Neural crest cell (in vitro differentiated cells): Measurements from ENCODE around the gene SEC14L1. TPM values are rescaled to one million over a fixed set of nuclear protein-coding genes. Genes with fewer than 3 reads are reported as not detected.

ENCODE experiments used
- DNase-seq: peaks from one replicate; pipeline ENCODE4 v3.0.0; 2021; ENCODE audit warnings: low read depth, mixed read lengths, low spot score
- H3K27ac Mint-ChIP-seq: one replicate; pipeline ENCODE4 v1.8.0; 2021; ENCODE audit warnings: mild to moderate bottlenecking, mixed read lengths; ENCODE audit not compliant: unreplicated experiment
- H3K27me3 Mint-ChIP-seq: 2 replicates; pipeline ENCODE4 v1.8.0; 2021; ENCODE audit warnings: low read depth, mild to moderate bottlenecking, mixed read lengths
- H3K36me3 Mint-ChIP-seq: 2 replicates; pipeline ENCODE4 v1.8.0; 2021; ENCODE audit warnings: low read depth, mild to moderate bottlenecking, mixed read lengths
- H3K4me1 Mint-ChIP-seq: 2 replicates; pipeline ENCODE4 v1.8.0; 2021; ENCODE audit warnings: mixed read lengths
- H3K4me3 Mint-ChIP-seq: one replicate; pipeline ENCODE4 v1.8.0; 2021; ENCODE audit warnings: mild to moderate bottlenecking, mixed read lengths
- H3K9me3 Mint-ChIP-seq: 2 replicates; pipeline ENCODE4 v1.8.0; 2021; ENCODE audit warnings: mixed read lengths
- CTCF ChIP-seq: fragments of 200-600 bp; sonication (generic); conservative IDR thresholded peaks from 2 replicates; pipeline ENCODE4 v1.5.0; 2021; ENCODE audit warnings: antibody characterized with exemption, mild to moderate bottlenecking
- total RNA-seq: library from RNA; stranded (reverse); gene quantifications from 2 replicates; pipeline ENCODE4 v1.2.1, GENCODE V29; 2021

SEC14L1 gene
- total RNA-seq, 1 donor from 2014 or later: 108 TPM

DNA sequence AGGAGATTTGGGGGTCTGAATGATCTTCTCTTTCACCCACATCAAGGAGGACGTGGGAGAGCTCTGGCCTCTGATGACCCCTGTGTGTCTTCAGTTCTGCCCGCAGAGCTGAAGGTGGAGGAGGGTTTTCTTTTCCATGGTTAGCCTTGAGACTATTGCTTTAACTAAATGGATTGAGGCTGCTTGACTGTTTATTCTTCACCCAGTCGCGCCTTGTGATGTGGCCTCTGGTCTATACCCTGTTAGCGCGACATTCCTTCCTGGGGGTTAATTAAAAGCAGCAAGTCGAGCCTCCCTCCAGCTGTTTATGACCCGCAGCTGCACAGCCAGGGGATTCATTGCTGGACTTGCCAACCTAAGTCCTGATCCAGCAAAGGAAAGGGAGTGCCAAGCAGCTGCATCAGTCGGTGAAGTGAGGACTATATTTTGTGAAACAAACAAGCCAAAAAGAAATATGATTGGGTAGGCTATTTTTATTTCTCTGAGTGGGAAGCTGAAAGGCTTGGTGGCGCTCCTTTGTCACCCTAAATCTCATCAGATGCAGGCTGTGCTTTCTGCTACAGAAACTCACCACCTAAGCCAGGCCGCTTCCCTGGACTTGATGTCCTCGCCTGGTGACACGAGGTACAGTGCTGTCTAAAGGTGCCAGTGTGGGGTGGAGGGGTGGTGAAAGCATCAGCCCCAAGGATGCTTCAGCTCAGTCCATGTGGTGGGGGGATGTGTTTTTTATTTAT, 11.0 kb upstream of the SEC14L1 start:
- Mint-ChIP-seq H3K27ac (peak overlapping the region; percentile 8), H3K4me1 (peaks cover 17% of the 10 kb centered on the region)
- TF ChIP-seq CTCF: no peak

GRCh38 chr17:77130525-77130924, 10.2 kb upstream of the SEC14L1 start:
- TF ChIP-seq CTCF: no peak
- H3K36me3 Mint-ChIP-seq: no peaks in the 10 kb centered on the region

More for the DNA sequence above, 11.0 kb upstream of the SEC14L1 start:
- no peaks in the 10 kb centered on the region for H3K9me3 Mint-ChIP-seq
- H3K27me3 Mint-ChIP-seq: no peaks in the 10 kb centered on the region
- no peaks in the 10 kb centered on the region for H3K36me3 Mint-ChIP-seq
- H3K4me3 Mint-ChIP-seq: no peak overlapping the region
- no peak for DNase-seq

GRCh38 chr17:77131904-77132303, 8.9 kb upstream of the SEC14L1 start:
- H3K27me3 Mint-ChIP-seq: no peaks in the 10 kb centered on the region
- no peak for DNase-seq
- TF ChIP-seq CTCF: no peak
- no peaks in the 10 kb centered on the region for H3K36me3 Mint-ChIP-seq
- peaks cover 17% of the 10 kb centered on the region for H3K4me1 Mint-ChIP-seq
- no peak overlapping the region for H3K4me3 Mint-ChIP-seq
- no peak overlapping the region for H3K27ac Mint-ChIP-seq
- no peaks in the 10 kb centered on the region for H3K9me3 Mint-ChIP-seq

More at GRCh38 chr17:77130525-77130924, 10.2 kb upstream of the SEC14L1 start:
- no peak overlapping the region for H3K4me3 Mint-ChIP-seq
- H3K27me3 Mint-ChIP-seq: no peaks in the 10 kb centered on the region
- H3K9me3 Mint-ChIP-seq: no peaks in the 10 kb centered on the region
- H3K27ac Mint-ChIP-seq: no peak overlapping the region
- peaks cover 17% of the 10 kb centered on the region for H3K4me1 Mint-ChIP-seq
- DNase-seq: no peak

DNA sequence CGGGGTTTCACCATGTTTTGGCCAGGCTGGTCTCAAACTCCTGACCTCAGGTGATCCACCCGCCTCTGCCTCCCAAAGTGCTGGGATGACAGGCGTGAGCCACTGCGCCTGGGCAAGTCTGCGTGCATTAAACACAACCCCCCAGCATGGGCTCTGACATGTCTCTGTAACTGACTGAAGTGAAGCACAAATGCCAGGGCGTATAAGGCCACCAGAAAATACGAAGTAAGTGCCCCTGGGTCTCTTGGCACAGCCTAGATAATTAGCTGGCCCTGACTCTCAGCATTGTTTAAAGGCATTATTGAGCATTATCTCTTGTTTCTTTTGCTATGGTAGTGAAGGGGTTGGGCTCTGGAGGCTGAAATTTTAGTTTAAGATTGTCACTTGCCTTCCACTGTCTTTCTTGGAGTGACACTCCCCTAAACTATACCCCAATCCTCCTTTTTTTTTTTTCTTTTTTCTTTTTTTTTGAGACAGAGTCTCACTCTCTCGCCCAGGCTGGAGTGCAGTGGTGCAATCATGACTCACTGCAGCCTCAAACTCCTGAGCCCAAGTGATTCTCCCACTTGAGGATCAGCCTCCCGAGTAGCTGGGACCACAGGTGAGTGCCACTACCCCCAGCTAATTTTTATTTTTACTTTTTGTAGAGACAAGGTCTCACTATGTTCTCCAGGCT, 8.2 kb upstream of the SEC14L1 start:
- DNase-seq: no peak
- Mint-ChIP-seq H3K27ac (no peak overlapping the region), H3K27me3 (no peaks in the 10 kb centered on the region), H3K4me3 (no peak overlapping the region), H3K9me3 (peaks cover 2% of the 10 kb centered on the region), H3K36me3 (peaks cover 4% of the 10 kb centered on the region), H3K4me1 (peaks cover 17% of the 10 kb centered on the region)
- TF ChIP-seq CTCF: no peak

DNA sequence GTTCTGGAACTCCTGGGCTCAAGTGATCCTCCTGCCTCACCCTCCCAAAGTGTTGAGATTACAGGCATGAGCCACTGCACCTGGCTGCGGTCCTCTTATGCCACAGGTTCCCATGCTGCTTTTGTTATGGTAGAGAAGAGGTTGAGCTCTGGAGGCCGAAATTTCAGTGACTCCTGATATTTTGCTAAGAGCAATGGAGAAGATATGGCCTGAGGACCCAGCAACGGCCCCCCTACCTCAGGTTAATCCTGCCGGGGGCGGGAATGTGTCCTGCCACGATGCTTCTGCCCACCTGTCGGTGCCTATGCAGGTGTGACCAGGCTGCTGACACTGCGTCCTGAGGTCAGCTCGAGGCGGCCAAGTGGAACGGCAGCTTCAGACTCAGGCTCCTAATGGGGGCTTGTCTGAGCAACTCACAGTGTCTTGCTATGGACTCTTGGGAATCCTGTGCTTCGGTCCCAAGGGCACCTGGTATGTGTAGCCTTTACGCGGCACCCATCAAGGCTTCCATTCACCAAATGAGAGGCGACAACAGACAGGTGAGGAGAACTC, 7.6 kb upstream of the SEC14L1 start:
- no peak overlapping the region for H3K4me3 Mint-ChIP-seq
- peaks cover 2% of the 10 kb centered on the region for H3K9me3 Mint-ChIP-seq
- H3K27ac Mint-ChIP-seq: no peak overlapping the region
- TF ChIP-seq CTCF: no peak
- H3K36me3 Mint-ChIP-seq: peaks cover 7% of the 10 kb centered on the region
- no peak for DNase-seq
- peaks cover 17% of the 10 kb centered on the region for H3K4me1 Mint-ChIP-seq
- H3K27me3 Mint-ChIP-seq: no peaks in the 10 kb centered on the region
